ENCODE measurements around the gene FBF1. TPM values are rescaled to one million over a fixed set of nuclear protein-coding genes. Genes with fewer than 3 reads are reported as not detected.

FBF1 gene
- total and polyA plus RNA-seq, 9 of the 15 experiments (the other 6 are each of a cell fraction or from before 2014, with no cell fraction given), result 0.46 to 14.9 (median 7.5) TPM

DNA sequence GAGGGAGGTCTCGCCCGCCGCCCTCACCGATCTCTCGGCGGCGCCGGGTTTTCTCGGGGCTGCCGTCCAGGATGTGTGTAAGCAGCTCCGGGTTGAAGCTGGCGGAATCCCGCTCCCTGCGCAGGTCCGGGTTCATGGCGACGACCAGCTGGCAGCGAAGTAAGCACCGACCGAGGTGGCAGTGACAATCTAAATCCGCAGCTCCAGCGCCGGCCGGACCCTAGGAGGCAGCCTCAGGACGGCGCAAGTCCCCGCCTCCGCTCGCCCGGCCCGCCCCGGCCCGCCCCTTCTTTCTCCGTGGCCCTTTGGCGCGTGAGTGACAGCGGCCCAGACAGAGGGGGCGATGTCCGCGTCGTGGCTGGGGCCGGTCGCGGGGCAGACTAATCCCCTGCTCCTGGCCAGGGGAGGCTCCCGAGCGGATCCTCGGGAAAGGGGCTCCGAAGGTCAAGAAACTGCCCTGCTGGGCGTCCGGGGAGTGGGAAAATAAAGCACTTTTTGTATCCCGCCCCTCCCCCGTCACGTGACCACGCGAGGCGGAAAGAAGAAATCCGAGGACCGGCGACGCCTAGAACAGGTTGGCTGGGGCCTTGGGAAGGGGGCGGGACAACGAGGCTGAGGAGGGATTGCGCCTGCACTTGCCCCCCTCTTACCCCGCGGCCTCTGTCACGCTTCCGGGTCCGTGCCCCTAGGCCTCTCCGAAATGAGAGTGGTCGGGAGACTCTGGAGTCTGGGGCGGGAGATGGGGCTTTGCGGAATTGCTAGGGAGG, 38.3 kb upstream of the FBF1 start, which contains the start of the genes ACOX1 and TEN1 (continued):
- TF ChIP-seq, protein P1, sequence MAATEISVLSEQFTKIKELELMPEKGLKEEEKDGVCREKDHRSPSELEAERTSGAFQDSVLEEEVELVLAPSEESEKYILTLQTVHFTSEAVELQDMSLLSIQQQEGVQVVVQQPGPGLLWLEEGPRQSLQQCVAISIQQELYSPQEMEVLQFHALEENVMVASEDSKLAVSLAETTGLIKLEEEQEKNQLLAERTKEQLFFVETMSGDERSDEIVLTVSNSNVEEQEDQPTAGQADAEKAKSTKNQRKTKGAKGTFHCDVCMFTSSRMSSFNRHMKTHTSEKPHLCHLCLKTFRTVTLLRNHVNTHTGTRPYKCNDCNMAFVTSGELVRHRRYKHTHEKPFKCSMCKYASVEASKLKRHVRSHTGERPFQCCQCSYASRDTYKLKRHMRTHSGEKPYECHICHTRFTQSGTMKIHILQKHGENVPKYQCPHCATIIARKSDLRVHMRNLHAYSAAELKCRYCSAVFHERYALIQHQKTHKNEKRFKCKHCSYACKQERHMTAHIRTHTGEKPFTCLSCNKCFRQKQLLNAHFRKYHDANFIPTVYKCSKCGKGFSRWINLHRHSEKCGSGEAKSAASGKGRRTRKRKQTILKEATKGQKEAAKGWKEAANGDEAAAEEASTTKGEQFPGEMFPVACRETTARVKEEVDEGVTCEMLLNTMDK (IDR thresholded peaks at IDR 0.05; ENCODE audit: borderline replicate concordance, insufficient read depth, low read depth, low read length, poor library complexity, severe bottlenecking), result peak; percentile 85
- TF ChIP-seq SMAD2 (IDR thresholded peaks at IDR 0.05; ENCODE audit: low read depth, low read length), result no peak
- no peak for TF ChIP-seq ZKSCAN3 (CRISPR knock-in tag; IDR thresholded peaks at IDR 0.05)
- peak; percentile 72; the same call in 1 of the 2 replicates for TF ChIP-seq GABPB1 (CRISPR knock-in tag; IDR thresholded peaks at IDR 0.05)
- TF ChIP-seq, protein P2, sequence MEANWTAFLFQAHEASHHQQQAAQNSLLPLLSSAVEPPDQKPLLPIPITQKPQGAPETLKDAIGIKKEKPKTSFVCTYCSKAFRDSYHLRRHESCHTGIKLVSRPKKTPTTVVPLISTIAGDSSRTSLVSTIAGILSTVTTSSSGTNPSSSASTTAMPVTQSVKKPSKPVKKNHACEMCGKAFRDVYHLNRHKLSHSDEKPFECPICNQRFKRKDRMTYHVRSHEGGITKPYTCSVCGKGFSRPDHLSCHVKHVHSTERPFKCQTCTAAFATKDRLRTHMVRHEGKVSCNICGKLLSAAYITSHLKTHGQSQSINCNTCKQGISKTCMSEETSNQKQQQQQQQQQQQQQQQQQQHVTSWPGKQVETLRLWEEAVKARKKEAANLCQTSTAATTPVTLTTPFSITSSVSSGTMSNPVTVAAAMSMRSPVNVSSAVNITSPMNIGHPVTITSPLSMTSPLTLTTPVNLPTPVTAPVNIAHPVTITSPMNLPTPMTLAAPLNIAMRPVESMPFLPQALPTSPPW (CRISPR knock-in tag; IDR thresholded peaks at IDR 0.05), result peak; percentile 98
- TF ChIP-seq ZNF140 (CRISPR knock-in tag; IDR thresholded peaks at IDR 0.05), result no peak
- no peak for TF ChIP-seq ZNF77 (CRISPR knock-in tag; IDR thresholded peaks at IDR 0.05)
- TF ChIP-seq TFAM (CRISPR knock-in tag; conservative IDR thresholded peaks at IDR 0.05), result no peak
- TF ChIP-seq BMI1 (IDR thresholded peaks at IDR 0.05; ENCODE audit: low read length), result no peak
- TF ChIP-seq, protein P3, sequence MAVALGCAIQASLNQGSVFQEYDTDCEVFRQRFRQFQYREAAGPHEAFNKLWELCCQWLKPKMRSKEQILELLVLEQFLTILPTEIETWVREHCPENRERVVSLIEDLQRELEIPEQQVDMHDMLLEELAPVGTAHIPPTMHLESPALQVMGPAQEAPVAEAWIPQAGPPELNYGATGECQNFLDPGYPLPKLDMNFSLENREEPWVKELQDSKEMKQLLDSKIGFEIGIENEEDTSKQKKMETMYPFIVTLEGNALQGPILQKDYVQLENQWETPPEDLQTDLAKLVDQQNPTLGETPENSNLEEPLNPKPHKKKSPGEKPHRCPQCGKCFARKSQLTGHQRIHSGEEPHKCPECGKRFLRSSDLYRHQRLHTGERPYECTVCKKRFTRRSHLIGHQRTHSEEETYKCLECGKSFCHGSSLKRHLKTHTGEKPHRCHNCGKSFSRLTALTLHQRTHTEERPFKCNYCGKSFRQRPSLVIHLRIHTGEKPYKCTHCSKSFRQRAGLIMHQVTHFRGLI (CRISPR knock-in tag; IDR thresholded peaks at IDR 0.05), result no peak
- TF ChIP-seq, protein P4, sequence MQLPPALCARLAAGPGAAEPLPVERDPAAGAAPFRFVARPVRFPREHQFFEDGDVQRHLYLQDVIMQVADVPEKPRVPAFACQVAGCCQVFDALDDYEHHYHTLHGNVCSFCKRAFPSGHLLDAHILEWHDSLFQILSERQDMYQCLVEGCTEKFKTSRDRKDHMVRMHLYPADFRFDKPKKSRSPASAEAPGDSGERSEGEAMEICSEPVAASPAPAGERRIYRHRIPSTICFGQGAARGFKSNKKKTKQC (CRISPR knock-in tag; IDR thresholded peaks at IDR 0.05), result peak; percentile 6; the same call in 1 of the 2 replicates
- no peak for TF ChIP-seq NCOA6 (IDR thresholded peaks at IDR 0.05)
- no peak for TF ChIP-seq HOXB6 (CRISPR knock-in tag; IDR thresholded peaks at IDR 0.05; ENCODE audit: borderline replicate concordance)
- TF ChIP-seq RB1 (IDR thresholded peaks at IDR 0.05; ENCODE audit: low read depth), result peak; percentile 37; the same call in 1 of the 2 replicates
- no peak for TF ChIP-seq TRIM28 (IDR thresholded peaks at IDR 0.05)
- no peak for TF ChIP-seq BACH1 (tag; IDR thresholded peaks at IDR 0.05)
- TF ChIP-seq ZSCAN32 (CRISPR knock-in tag; IDR thresholded peaks at IDR 0.05), result no peak
- TF ChIP-seq DDX20 (tag; IDR thresholded peaks at IDR 0.05; ENCODE audit: low read depth), result no peak
- TF ChIP-seq, protein P5, sequence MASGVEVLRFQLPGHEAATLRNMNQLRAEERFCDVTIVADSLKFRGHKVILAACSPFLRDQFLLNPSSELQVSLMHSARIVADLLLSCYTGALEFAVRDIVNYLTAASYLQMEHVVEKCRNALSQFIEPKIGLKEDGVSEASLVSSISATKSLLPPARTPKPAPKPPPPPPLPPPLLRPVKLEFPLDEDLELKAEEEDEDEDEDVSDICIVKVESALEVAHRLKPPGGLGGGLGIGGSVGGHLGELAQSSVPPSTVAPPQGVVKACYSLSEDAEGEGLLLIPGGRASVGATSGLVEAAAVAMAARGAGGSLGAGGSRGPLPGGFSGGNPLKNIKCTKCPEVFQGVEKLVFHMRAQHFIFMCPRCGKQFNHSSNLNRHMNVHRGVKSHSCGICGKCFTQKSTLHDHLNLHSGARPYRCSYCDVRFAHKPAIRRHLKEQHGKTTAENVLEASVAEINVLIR (CRISPR knock-in tag; IDR thresholded peaks at IDR 0.05), result no peak
- TF ChIP-seq FUS (optimal IDR thresholded peaks at IDR 0.05; ENCODE audit: low read depth, low read length), result no peak
- peak; percentile 8; the same call in 1 of the 2 replicates for TF ChIP-seq ZEB2 (IDR thresholded peaks at IDR 0.05)
- peak; percentile 89 for TF ChIP-seq TBP (optimal IDR thresholded peaks at IDR 0.05; ENCODE audit: low read depth, low read length)
- TF ChIP-seq NR1H2 (CRISPR knock-in tag; IDR thresholded peaks at IDR 0.05), result no peak
- peak; percentile 96 for TF ChIP-seq ELF1 (tag; IDR thresholded peaks at IDR 0.05)
